GM23338 (cell line): Measurements from ENCODE around the gene PPP1R37. TPM values are rescaled to one million over a fixed set of nuclear protein-coding genes. Genes with fewer than 3 reads are reported as not detected.

Experiments
- ATAC-seq: fragments of 200-7000 bp; cut with Tn5 transposase; 3 replicates; pipeline ENCODE4 v1.9.1; 2020
- DNase-seq: peaks from one replicate; pipeline ENCODE4 v3.0.0-alpha.2; 2015; ENCODE audit warnings: low spot score
- H2AFZ ChIP-seq: fragments of 200-600 bp; sonication (generic); 2 replicates; pipeline ENCODE4 v1.8.0; 2016; ENCODE audit warnings: antibody characterized with exemption, mild to moderate bottlenecking, moderate library complexity
- H3F3A ChIP-seq: fragments of 200-600 bp; sonication (generic); replicated peaks from 2 replicates; pipeline ENCODE4 v1.8.0; 2017; ENCODE audit warnings: antibody characterized with exemption, mixed run types, low read depth
- H3K27ac ChIP-seq: fragments of 200-600 bp; sonication (generic); 2 replicates; pipeline ENCODE4 v1.6.1; 2016; ENCODE audit warnings: low read depth
- H3K27me3 ChIP-seq: fragments of 200-600 bp; sonication (generic); 2 replicates; pipeline ENCODE4 v1.8.0; 2016; ENCODE audit warnings: mild to moderate bottlenecking, mixed run types, moderate library complexity; ENCODE audit not compliant: insufficient read depth
- H3K36me3 ChIP-seq: fragments of 200-600 bp; sonication (generic); 2 replicates; pipeline ENCODE4 v1.8.0; 2016; ENCODE audit warnings: mild to moderate bottlenecking; ENCODE audit not compliant: insufficient read depth
- H3K4me1 ChIP-seq: fragments of 200-600 bp; sonication (generic); 2 replicates; pipeline ENCODE4 v1.8.0; 2016; ENCODE audit warnings: mild to moderate bottlenecking, moderate library complexity; ENCODE audit not compliant: insufficient read depth
- H3K4me2 ChIP-seq: fragments of 200-600 bp; sonication (generic); 2 replicates; pipeline ENCODE4 v1.7.1; 2017; ENCODE audit warnings: mixed run types
- H3K4me3 ChIP-seq: fragments of 200-600 bp; sonication (generic); 2 replicates; pipeline ENCODE4 v1.6.1; 2016; ENCODE audit warnings: mixed run types
- H3K79me2 ChIP-seq: fragments of 200-600 bp; sonication (generic); replicated peaks from 2 replicates; pipeline ENCODE4 v1.8.0; 2017; ENCODE audit warnings: mild to moderate bottlenecking; ENCODE audit not compliant: insufficient read depth
- H3K9me2 ChIP-seq: fragments of 200-600 bp; sonication (generic); 2 replicates; pipeline ENCODE4 v1.8.0; 2017; ENCODE audit not compliant: insufficient read depth
- H4K20me1 ChIP-seq: fragments of 200-600 bp; sonication (generic); replicated peaks from 2 replicates; pipeline ENCODE4 v1.8.0; 2017; ENCODE audit warnings: mild to moderate bottlenecking; ENCODE audit not compliant: insufficient read depth
- H3K27ac Mint-ChIP-seq: 2 replicates; pipeline ENCODE4 v1.8.0; 2020; ENCODE audit warnings: inconsistent platforms, mild to moderate bottlenecking, moderate library complexity, mixed read lengths
- H3K27me3 Mint-ChIP-seq: 3 replicates; pipeline ENCODE4 v1.8.0; 2022; ENCODE audit warnings: low read depth, mild to moderate bottlenecking, moderate library complexity, mixed read lengths, inconsistent platforms; ENCODE audit not compliant: insufficient read depth, poor library complexity
- H3K36me3 Mint-ChIP-seq: 3 replicates; pipeline ENCODE4 v1.8.0; 2021; ENCODE audit warnings: low read depth, mild to moderate bottlenecking, inconsistent platforms, moderate library complexity, mixed read lengths
- H3K4me1 Mint-ChIP-seq: 3 replicates; pipeline ENCODE4 v1.8.0; 2020; ENCODE audit warnings: mild to moderate bottlenecking, inconsistent platforms, mixed read lengths
- H3K4me3 Mint-ChIP-seq: 3 replicates; pipeline ENCODE4 v1.8.0; 2021; ENCODE audit warnings: moderate library complexity, mild to moderate bottlenecking, inconsistent platforms, mixed read lengths
- H3K9me3 Mint-ChIP-seq: 3 replicates; pipeline ENCODE4 v1.8.0; 2020; ENCODE audit warnings: moderate library complexity, mild to moderate bottlenecking, inconsistent platforms, mixed read lengths
- CREB1 ChIP-seq: fragments of 250-450 bp; sonication (Bioruptor Pico); IDR thresholded peaks from 2 replicates; pipeline ENCODE4 v1.5.0; 2020; ENCODE audit warnings: low read depth, mild to moderate bottlenecking, moderate library complexity
- CTCF ChIP-seq, 2 experiments: fragments of 200-600 bp in 1 of 2; sonication (generic) in 1 of 2; conservative IDR thresholded peaks; 2 replicates each; pipeline versions ENCODE4 v1.5.1 to v1.6.1; 2016 to 2017; ENCODE audit warnings: antibody characterized with exemption in 2 of 2, low read depth in 2 of 2, mild to moderate bottlenecking in 2 of 2, moderate library complexity in 1 of 2
- ETS1 ChIP-seq: IDR thresholded peaks from 2 replicates; pipeline ENCODE4 v1.6.1; 2016; ENCODE audit warnings: antibody characterized with exemption
- EZH2 ChIP-seq: fragments of 200-600 bp; sonication (generic); IDR thresholded peaks from one replicate; pipeline ENCODE4 v1.8.0; 2017; ENCODE audit warnings: antibody characterized with exemption, mild to moderate bottlenecking, low read depth; ENCODE audit not compliant: unreplicated experiment
- EZH2phosphoT487 ChIP-seq: fragments of 200-600 bp; sonication (generic); IDR thresholded peaks from one replicate; pipeline ENCODE4 v1.8.1; 2018; ENCODE audit warnings: antibody characterized with exemption; ENCODE audit not compliant: unreplicated experiment
- JUNB ChIP-seq: IDR thresholded peaks from one replicate; pipeline ENCODE4 v1.6.1; 2016; ENCODE audit warnings: antibody characterized with exemption; ENCODE audit not compliant: unreplicated experiment
- NANOG ChIP-seq: IDR thresholded peaks from 2 replicates; pipeline ENCODE4 v1.6.1; 2016; ENCODE audit warnings: antibody characterized with exemption, borderline replicate concordance
- POLR2AphosphoS5 ChIP-seq: IDR thresholded peaks from 2 replicates; pipeline ENCODE4 v1.6.1; 2016; ENCODE audit warnings: antibody characterized with exemption, low read depth
- REST ChIP-seq: IDR thresholded peaks from one replicate; pipeline ENCODE4 v1.6.1; 2018; ENCODE audit warnings: antibody characterized with exemption; ENCODE audit not compliant: unreplicated experiment
- STAT1 ChIP-seq: IDR thresholded peaks from one replicate; pipeline ENCODE4 v1.6.1; 2016; ENCODE audit warnings: antibody characterized with exemption; ENCODE audit not compliant: unreplicated experiment
- ZNF114 ChIP-seq: fragments of 250-450 bp; sonication (Bioruptor Pico); IDR thresholded peaks from 2 replicates; pipeline ENCODE4 v1.5.0; 2020; ENCODE audit warnings: mild to moderate bottlenecking, moderate library complexity
- ZNF331 ChIP-seq: fragments of 250-450 bp; sonication (Bioruptor Pico); IDR thresholded peaks from 2 replicates; pipeline ENCODE4 v1.5.0; 2020; ENCODE audit warnings: low read depth, mild to moderate bottlenecking, moderate library complexity
- ZNF462 ChIP-seq: fragments of 250-450 bp; sonication (Bioruptor Pico); IDR thresholded peaks from 2 replicates; pipeline ENCODE4 v1.5.0; 2020; ENCODE audit warnings: mild to moderate bottlenecking, moderate library complexity
- polyA plus RNA-seq: library from polyadenylated mRNA; unstranded; fragments of >200 nt; fragmentation: Nextera tagmentation; extraction: Ambion mirVana; gene quantifications from 2 replicates; pipeline ENCODE4 v1.2.1, GENCODE V29; 2016
- total RNA-seq: library from RNA; depleted of rRNA; stranded (reverse); fragments of >200 nt; shearing (Covaris generic); gene quantifications from 2 replicates; pipeline ENCODE4 v1.2.3, GENCODE V29; 2014

PPP1R37 gene
- total and polyA plus RNA-seq, 2 experiments from 2014 or later = 6.9 to 47.2 TPM

GRCh38 chr19:45140144-45140503 lies 47.1 kb downstream of the PPP1R37 start:
- Mint-ChIP-seq H3K9me3 (no peaks in the 10 kb centered on the region; the same call in 2 of the 3 replicates), H3K4me3 (no peak overlapping the region), H3K27me3 (peaks cover 15% of the 10 kb centered on the region), H3K4me1 (peaks cover 24% of the 10 kb centered on the region), H3K27ac (no peak overlapping the region), H3K36me3 (peaks cover 18% of the 10 kb centered on the region)
- Histone ChIP-seq H3F3A (no peaks in the 10 kb centered on the region), H2AFZ (no peak overlapping the region), H4K20me1 (peaks cover 3% of the 10 kb centered on the region; the same call in 1 of the 2 replicates), H3K4me1 (peaks cover 15% of the 10 kb centered on the region; the same call in 1 of the 2 replicates), H3K36me3 (no peaks in the 10 kb centered on the region), H3K79me2 (peaks cover 35% of the 10 kb centered on the region), H3K4me3 (no peak overlapping the region), H3K9me2 (no peaks in the 10 kb centered on the region), H3K4me2 (no peak overlapping the region), H3K27ac (no peak overlapping the region), H3K27me3 (no peaks in the 10 kb centered on the region)
- DNase-seq (no peak), ATAC-seq (no peak)
- no peak for TF ChIP-seq REST
- TF ChIP-seq ZNF462 = no peak
- no peak for TF ChIP-seq ZNF331 (CRISPR knock-in tag)
- TF ChIP-seq CTCF (conservative IDR thresholded peaks at IDR 0.05; ENCODE audit: low read depth in 2 of 2) = no peak
- no peak for TF ChIP-seq ZNF114 (CRISPR knock-in tag)
- TF ChIP-seq POLR2AphosphoS5 = no peak
- no peak for TF ChIP-seq NANOG
- TF ChIP-seq EZH2 = no peak
- TF ChIP-seq EZH2phosphoT487 = no peak
- TF ChIP-seq STAT1 = no peak
- no peak for TF ChIP-seq ETS1
- TF ChIP-seq JUNB = no peak
- no peak for TF ChIP-seq CREB1 (CRISPR knock-in tag)
